ENCODE results near the gene NFYC. TPM values are rescaled to one million over a fixed set of nuclear protein-coding genes. Genes with fewer than 3 reads are reported as not detected.
"Not testable (repeated sequence)": the region's sequence is repeated elsewhere in the genome, so short reads cannot be mapped to it uniquely, and the experiment has no call there.

Gene NFYC
- total RNA-seq, 4 donors from 2014 or later: 30.3 to 36.3 (median 33.3) TPM

- Histone ChIP-seq H3K4me1 (peaks cover 0 to 47% (median 13%) of the 10 kb centered on the region in 4 donors), H3K27ac (no peak overlapping the region), H3K9me3 (no peaks in the 10 kb centered on the region), H3K27me3 (no peaks in the 10 kb centered on the region), H3K4me3 (no peak overlapping the region), H3K36me3 (peaks cover 0 to 9% (median 0%) of the 10 kb centered on the region in 3 donors)
- TF ChIP-seq EP300 (IDR thresholded peaks at IDR 0.05): no peak
- no peak for TF ChIP-seq POLR2A (IDR thresholded peaks at IDR 0.05)
- no peak for TF ChIP-seq CTCF (IDR thresholded peaks at IDR 0.05)
- DNase-seq (ENCODE audit: low spot score in 2 of 2): no peak
- WGBS, 2 donors: 79 to 80% methylated on average over 4 of the region's 4 CpGs
These were observed 4.8 kb downstream of the NFYC start for GRCh38 chr1:40696294-40696693.

GRCh38 chr1:40697436-40697835 is 5.9 kb downstream of the NFYC start:
- TF ChIP-seq POLR2A (IDR thresholded peaks at IDR 0.05) (no peak), CTCF (IDR thresholded peaks at IDR 0.05) (no peak), EP300 (IDR thresholded peaks at IDR 0.05) (no peak)
- H3K9me3 ChIP-seq: no peaks in the 10 kb centered on the region
- no peak overlapping the region for H3K4me3 ChIP-seq
- no peak overlapping the region for H3K27ac ChIP-seq
- H3K36me3 ChIP-seq: peaks cover 0 to 9% (median 0%) of the 10 kb centered on the region in 3 donors
- H3K27me3 ChIP-seq: no peaks in the 10 kb centered on the region
- H3K4me1 ChIP-seq: peaks cover 0 to 46% (median 13%) of the 10 kb centered on the region in 4 donors
- DNase-seq (ENCODE audit: low spot score in 2 of 2): no peak
- WGBS, 2 donors: 80 to 89% methylated on average over 5 of the region's 5 CpGs

GRCh38 chr1:40699787-40700186 is 8.3 kb downstream of the NFYC start:
- no peak for DNase-seq (ENCODE audit: low spot score in 2 of 2)
- 90 to 91% methylated on average over 6 of the region's 6 CpGs for WGBS, 2 donors
- Histone ChIP-seq H3K4me3 (no peak overlapping the region), H3K27me3 (no peaks in the 10 kb centered on the region), H3K36me3 (peaks cover 0 to 9% (median 0%) of the 10 kb centered on the region in 3 donors), H3K9me3 (no peaks in the 10 kb centered on the region), H3K27ac (no peak overlapping the region), H3K4me1 (peaks cover 0 to 32% (median 9%) of the 10 kb centered on the region in 4 donors)
- TF ChIP-seq CTCF (IDR thresholded peaks at IDR 0.05) (no peak), POLR2A (IDR thresholded peaks at IDR 0.05) (no peak), EP300 (IDR thresholded peaks at IDR 0.05) (no peak)

GRCh38 chr1:40701684-40702083 is 10.2 kb downstream of the NFYC start:
- DNase-seq (ENCODE audit: low spot score in 2 of 2): no peak
- no peaks in the 10 kb centered on the region for H3K36me3 ChIP-seq
- H3K9me3 ChIP-seq: no peaks in the 10 kb centered on the region
- H3K27me3 ChIP-seq: no peaks in the 10 kb centered on the region
- no peak overlapping the region for H3K4me3 ChIP-seq
- no peak overlapping the region for H3K27ac ChIP-seq
- TF ChIP-seq POLR2A (IDR thresholded peaks at IDR 0.05) (no peak), CTCF (IDR thresholded peaks at IDR 0.05) (no peak), EP300 (IDR thresholded peaks at IDR 0.05) (no peak)
- peaks cover 0 to 31% (median 9%) of the 10 kb centered on the region in 4 donors for H3K4me1 ChIP-seq
- WGBS, 2 donors: 51 to 57% methylated on average over 3 of the region's 3 CpGs

- not testable (repeated sequence) for H3K27me3 ChIP-seq; H3K36me3 ChIP-seq; H3K9me3 ChIP-seq; H3K4me3 ChIP-seq; DNase-seq (ENCODE audit: low spot score in 2 of 2); H3K27ac ChIP-seq
- 81 to 86% methylated on average over 9 of the region's 9 CpGs for WGBS, 2 donors
- peaks cover 0 to 30% (median 9%) of the 10 kb centered on the region in 4 donors for H3K4me1 ChIP-seq
These were observed 11.3 kb downstream of the NFYC start for GRCh38 chr1:40702810-40703209.

- DNase-seq (ENCODE audit: low spot score in 2 of 2): no peak
- Histone ChIP-seq H3K27ac (no peak overlapping the region), H3K9me3 (no peaks in the 10 kb centered on the region), H3K4me1 (peaks cover 0 to 31% (median 9%) of the 10 kb centered on the region in 4 donors), H3K4me3 (no peak overlapping the region), H3K27me3 (no peaks in the 10 kb centered on the region), H3K36me3 (no peaks in the 10 kb centered on the region)
- TF ChIP-seq CTCF (IDR thresholded peaks at IDR 0.05): no peak
- TF ChIP-seq POLR2A (IDR thresholded peaks at IDR 0.05): no peak
- TF ChIP-seq EP300 (IDR thresholded peaks at IDR 0.05): no peak
- WGBS, 2 donors: 59 to 81% methylated on average over 3 of the region's 3 CpGs
These were observed 11.8 kb downstream of the NFYC start for GRCh38 chr1:40703316-40703715.
